Stimulated activated CD4-positive, alpha-beta T cell treated with anti-CD3 and anti-CD28 coated beads, Interleukin-12 subunit alpha, Interleukin-12 subunit beta, amount 100 ng/mL, for 4 hours (primary cell): ENCODE results near the gene CACNA2D1.

ENCODE experiments used
- DNase-seq: peaks from one replicate; pipeline ENCODE4 v3.0.0-alpha.2; 2020

Gene CACNA2D1

DNA sequence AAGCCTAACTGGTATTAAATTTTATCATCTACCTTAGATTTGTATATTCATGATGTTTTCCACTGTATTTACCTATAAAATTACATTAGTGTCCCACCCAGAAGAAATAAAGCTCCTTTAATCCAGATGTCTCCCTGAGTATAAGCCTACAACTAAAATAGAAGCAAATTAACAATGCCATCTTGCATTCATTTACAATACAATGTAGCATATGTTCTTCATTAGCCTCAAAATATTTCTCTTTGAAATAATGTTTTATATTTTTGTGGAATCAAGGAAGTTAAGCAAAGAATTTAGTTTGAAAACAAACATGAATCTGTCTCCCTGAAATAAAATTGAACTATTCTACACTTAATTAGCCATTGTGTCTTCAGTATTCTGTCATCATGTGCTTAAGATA lies 112.3 kb downstream of the CACNA2D1 start:
- DNase-seq, result no peak

DNA sequence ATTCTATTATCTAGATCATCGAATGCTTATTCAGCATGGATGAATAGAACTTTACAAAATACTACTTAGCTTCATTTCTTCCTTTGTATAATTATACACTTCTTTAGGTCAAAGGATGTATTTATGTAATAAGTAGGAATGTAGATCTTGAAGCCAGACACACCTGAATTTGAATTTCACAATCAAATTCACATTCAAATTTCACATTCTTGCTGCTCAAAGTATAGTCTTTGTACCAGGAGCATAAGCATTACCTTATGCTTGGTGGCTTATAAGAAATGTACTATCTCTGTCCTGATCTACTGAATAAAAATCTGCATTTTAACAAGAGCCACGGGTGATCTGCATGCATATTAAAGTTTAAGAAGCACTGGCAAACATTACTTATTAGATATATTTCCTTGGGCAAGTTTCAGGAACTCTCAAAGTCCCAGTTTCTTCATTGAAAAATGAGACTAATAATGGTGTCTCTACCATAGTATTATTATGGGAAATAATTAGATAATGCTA lies 112.8 kb downstream of the CACNA2D1 start:
- DNase-seq, result no peak

DNA sequence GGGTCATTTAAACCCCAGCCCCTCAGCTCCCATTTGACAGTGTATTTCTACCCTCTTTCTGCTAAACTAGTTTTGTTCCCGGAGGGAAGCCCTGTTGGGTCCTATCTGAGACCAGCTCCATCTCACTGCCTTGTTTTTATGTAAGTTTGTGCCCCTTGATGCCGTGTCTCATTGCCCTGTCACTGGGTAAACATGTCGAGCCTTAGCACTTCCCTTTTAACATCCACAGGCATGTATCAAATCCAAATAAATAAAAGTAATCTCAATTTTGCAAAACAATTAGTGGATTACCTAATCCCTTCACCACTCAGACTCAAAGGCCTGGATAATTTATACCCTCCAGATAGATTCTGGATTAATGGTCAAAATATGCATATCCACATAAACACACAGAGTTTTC lies 115.7 kb downstream of the CACNA2D1 start:
- DNase-seq, result no peak

DNA sequence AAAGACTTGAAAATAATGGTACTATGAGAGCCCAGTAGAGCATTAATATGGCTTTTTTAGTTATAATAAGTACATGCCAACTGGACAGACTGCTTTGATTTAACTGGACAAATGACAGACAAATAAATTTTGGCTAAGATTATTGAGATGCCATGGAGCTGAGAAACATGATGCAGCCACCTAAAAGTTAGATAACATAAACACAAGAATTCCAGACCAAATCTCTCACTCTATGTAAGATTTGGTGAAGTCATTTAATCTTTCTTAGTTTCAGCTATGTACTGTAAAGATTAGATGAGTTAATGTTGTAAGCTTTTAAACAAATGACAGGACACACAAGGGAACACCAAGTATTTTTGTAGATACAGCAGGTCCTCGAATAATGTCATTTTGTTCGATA lies 118.2 kb downstream of the CACNA2D1 start:
- no peak for DNase-seq

DNA sequence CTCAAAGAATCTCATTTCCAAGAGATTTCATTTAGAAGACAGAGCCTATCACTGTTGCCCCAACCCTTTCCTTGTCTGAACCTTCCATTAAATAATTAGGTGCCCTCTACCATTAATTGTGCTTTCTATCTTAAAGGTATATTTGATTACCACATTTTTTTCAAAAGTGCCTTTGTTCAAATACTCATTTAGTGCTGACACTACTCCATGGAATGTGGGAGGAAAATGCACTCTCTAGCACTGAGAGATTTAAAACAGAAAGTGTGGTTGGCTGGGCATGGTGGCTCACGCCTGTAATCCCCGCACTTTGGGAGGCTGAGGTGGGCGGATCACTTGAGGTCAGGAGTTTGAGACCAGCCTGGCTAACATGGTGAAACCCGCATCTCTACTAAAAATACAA lies 119.8 kb downstream of the CACNA2D1 start:
- no peak for DNase-seq

DNA sequence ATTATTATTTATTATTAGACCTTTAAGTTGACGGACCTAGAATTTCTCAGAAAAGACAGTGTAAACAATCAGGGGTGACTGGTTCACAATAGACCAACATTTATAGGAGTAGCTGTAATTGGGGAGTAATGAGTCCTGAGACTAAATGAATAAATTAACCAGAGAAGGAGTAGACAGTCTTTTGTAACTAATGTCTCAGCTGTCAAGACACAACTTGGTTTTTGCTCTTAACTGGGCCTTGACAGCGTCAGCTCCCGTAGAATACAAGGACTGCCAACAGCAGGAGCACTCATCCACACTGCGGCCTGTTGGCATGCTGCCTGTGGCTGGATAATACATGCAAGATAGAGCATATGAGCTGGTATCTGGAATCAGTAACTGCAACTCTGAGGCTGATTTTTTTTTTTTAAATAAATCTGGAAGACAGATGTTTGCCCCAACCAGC lies 123.9 kb downstream of the CACNA2D1 start:
- DNase-seq, result no peak

DNA sequence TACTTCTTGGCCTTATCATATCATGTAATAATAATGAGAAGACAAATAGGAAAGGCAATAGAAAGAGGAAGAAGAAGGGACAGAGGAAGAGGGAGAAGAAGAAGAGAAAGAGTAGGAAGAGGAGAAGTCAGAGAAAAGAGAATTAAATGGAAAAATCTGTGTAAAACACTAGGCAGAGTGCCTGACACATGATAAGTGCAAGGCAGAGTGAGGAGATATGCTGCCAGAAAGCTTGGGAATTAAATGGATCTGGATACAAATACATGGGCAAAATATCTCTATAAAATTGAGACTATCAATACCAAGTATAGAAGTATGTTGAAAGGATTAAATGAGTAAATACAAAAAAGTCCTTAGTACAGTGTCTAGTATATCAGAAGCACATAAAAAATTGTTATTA lies 124.8 kb downstream of the CACNA2D1 start:
- no peak for DNase-seq

DNA sequence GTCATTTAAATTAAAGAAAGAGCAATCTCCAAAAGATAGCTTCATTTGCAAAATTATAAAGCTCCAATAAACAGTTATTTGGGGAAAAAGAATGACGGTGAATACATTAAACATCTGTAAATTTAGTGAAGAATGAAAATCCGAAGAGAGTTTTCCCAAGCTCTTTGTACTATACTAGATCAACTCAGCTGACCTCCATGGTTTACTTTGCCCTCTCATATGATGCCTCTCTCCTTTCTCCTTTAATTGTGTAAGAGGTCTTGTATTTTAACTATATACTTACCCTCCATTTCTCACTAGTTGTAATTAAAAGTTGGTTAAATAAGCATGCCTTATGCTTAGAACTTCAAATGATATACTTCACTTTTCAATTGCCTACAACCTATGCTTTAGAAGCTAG lies 125.8 kb downstream of the CACNA2D1 start:
- DNase-seq, result no peak

DNA sequence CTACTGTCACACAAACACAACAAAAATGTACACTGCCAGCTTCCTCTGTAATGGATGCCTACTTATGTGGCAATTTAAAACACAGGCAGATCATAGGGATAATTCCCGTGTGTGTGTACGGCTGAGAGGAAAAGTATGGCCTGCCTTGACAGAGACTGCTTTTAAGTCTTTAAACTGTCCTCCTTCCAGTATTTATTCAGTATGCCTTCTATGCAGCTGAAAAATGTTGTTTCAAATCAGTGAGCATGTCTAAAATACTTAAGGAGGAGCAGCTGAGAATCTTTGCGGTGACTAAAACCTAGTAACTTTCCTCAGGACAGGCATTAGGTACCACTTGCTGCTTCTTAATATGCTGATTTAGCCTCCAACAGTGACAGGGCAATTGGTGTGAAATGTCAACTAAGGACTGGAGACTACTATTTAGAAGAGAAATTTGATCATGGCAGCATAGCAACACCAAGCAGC lies 126.3 kb downstream of the CACNA2D1 start:
- no peak for DNase-seq

DNA sequence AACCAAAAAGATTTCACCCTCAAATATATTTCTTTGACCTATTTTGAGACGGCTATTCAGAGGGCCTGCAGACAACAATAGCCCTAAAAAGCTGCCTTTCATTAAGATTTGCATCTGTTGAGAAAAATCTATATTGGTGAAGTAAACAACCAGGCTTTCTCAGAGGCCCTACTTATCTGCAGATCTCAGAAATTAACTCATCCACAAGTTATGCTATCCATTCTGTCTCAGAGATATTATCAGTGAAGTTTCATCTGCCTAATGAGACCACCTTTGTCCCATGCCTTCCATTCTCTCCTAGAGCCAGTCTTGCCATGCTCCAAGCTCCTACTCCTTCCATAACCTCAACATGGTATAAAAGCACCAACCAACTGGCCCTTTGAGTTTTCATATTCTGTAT lies 130.3 kb downstream of the CACNA2D1 start:
- no peak for DNase-seq

DNA sequence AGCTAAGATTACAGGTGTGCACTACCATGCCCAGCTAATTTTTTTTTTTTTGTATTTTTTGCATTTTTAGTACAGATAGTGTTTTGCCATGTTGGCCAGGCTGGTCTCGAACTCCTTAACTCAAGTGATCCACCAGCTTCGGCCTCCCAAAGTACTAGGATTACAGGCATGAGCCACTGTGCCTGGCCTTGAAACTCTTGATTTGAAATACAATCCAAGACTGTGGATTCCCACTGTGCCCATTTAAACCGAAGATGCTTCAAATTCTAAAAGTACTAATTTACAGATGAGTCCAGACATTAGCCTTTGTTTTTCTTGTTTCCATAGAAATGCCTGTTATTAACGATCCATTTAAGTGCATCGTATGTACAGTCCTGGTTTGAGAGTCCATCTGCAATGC lies 130.9 kb downstream of the CACNA2D1 start:
- no peak for DNase-seq

DNA sequence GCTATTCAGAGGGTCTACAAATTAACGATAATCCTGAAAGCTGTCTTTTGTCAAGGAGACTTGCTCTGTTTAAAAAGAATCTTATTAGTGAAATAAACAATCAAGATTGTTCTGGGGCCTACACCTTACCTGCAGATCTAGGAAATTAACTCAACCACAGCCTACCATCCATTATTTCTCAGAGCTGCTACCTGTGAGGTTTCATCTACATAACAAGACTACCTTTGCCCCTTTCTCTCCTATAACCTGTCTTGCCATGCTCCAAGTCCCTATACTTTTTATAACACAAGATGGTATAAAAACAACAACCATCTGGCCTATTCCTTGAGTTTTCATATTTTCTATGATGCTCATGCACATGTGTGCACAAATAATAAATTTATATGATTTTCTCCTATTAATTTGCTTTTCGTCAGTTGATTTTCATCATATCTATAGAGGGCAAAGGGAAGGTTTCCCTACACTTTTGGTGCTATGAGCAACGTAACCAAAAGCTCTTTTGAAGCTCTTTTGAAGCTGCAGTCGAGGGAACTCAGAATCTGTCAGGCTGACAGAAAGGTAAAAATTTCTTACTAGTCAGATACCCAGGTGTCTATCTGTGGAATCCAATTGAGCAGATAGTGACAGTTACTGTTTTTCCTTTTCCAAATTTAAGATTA lies 138.1 kb downstream of the CACNA2D1 start:
- no peak for DNase-seq

DNA sequence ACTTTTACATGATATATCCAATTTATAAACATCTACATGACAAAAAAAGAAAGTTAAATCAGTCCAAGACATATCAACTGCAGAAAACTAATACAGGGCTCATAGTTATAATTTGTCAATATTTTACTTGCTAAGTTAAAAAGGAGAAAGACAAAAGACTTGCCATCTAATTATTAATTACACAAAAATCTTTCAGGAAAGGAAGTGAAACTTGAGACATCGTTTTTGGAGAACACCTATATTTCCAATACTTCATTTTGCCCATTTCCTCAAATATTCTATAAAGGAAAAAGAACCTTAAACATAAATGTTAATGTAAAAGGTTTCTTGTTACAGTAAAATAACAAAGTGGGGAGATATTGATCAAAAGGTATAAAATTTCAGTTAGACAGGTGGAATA lies 148.7 kb downstream of the CACNA2D1 start:
- DNase-seq, result no peak

DNA sequence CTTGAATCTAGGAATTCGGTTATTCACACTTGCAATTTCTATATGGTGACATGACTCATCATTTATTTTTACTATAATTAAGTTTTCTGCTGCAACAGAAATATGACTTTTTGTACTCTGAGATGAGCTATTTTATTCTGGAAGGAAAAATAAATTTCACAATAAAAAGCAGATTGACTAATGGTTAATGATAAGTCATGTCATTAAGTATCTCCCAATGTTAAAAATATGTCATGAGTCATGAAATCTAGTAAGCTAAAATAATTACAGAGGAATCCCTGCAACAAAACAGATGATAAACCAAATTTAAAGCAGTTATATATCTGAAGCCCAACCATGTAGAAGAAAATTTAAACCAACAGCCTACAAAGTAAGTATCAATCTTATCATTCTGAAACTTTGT lies 149.2 kb downstream of the CACNA2D1 start:
- no peak for DNase-seq

DNA sequence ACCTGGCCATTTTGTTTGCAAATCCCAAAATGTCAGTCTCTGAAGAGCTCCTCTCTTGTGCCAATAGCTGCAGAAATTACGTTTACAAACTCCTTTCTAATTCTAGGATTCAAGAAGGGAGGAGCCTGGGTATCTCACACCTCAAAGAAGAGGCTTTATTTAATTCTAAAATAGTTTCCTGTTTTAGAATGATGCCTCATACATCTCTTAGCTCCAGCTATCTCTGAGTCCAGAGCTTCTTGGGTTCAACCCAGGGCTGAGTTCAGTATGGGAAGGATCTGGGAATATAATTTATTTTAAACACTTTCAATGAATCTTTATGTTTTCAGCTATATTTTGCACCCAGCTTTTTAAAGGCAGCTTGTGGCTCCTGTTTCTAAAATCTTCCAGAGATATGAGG lies 150.1 kb downstream of the CACNA2D1 start:
- DNase-seq, result no peak

DNA sequence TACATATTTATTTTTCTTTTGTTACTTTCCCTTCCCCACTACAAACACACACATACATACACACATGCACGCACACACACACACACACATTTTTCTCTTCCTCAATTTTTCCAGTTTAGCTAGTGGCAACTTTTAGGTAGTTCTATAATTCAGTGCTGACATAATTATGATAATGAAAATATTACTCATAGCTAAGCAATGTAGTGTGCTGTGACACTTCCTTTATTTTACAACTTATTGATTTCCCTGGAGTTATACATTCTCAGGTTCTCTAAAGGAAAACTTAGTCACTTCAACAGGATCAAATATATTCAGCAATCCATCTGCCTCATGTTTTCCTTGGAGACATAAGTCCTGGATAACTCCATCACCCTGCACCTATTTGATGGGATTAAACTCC lies 151.6 kb downstream of the CACNA2D1 start:
- DNase-seq, result no peak

DNA sequence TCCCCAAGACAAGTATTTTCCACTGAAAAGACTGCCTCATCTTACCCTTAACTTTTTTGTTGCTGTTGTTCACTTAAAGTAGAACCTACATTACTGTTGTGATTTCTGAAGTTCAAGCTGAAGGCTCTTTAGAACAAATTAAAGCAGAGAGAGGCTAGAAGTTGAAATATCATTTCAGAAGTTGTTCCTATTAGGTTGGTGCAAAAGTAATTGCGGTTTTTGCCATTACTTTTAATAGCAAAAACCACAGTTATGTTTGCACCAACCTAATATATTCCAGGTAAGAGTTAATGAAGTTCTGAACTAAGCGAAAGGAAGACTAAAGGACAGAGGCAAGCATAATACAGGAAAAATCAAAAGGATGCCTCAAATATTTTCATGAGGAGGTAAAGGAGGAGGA lies 153.7 kb downstream of the CACNA2D1 start:
- DNase-seq, result no peak

DNA sequence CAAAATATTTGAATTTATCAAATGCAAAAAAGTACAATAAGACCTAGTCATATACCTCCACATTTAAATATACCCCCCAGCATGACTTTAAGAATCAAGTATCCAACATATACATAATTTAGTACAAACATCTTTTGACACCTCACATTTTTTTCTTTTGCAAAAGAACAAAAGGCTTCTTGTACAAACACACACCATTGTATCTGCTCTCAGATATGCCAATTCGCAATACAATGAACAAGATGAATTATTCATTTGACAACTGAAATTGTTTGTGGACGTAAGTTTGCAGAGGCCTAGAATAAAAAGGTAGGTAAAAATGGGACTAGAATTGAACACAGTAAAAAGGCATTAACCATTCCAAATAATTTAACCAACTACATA lies 154.4 kb downstream of the CACNA2D1 start:
- DNase-seq, result no peak

DNA sequence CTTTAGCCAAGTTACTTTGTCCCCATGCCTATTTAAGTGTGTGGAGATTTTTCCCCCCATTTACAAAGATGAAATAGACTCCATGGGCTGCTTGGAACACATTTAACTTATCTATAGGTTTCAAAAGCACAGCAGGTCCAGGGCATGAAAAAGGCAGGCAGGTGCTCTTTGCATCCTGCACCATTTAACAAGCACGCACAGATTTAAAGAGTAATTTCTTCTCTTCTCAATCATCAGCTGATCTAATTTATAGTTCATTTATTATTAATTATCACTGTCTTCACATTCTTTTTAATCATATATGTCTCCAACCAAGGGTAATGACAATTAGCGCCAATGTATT lies 156.8 kb downstream of the CACNA2D1 start:
- DNase-seq, result no peak

DNA sequence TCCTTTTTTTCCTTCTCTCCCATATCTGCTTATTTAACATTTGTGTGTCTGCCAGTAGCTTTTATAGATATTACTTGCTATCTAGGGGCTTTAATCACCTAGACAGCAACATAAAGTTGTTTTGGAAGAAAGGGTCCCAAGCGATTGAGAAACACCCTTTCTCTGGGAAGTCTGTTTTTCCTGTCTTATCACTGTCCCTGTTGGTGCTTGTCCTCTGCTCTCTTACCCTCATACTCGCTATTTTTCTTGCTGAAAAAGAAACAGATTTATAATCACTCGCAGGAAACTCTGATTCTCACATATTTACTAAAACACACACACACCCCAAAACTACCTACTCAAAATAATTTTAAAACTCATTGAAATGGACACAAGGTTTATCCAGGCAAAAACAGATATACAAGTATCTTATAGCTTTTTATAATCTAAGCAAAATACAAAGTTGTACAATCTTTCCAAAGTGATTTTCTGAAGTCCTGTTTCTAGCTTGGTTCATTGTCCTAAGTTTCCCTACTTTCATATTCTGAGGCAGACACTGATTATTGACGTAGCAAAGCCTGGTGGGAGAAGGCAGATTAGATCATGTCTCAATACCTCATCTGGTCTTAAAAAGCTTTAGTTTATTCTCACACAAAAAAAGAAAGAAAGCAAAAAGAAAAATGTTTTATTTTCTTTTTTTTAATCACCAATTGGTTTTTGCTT lies 157.3 kb downstream of the CACNA2D1 start:
- no peak for DNase-seq

DNA sequence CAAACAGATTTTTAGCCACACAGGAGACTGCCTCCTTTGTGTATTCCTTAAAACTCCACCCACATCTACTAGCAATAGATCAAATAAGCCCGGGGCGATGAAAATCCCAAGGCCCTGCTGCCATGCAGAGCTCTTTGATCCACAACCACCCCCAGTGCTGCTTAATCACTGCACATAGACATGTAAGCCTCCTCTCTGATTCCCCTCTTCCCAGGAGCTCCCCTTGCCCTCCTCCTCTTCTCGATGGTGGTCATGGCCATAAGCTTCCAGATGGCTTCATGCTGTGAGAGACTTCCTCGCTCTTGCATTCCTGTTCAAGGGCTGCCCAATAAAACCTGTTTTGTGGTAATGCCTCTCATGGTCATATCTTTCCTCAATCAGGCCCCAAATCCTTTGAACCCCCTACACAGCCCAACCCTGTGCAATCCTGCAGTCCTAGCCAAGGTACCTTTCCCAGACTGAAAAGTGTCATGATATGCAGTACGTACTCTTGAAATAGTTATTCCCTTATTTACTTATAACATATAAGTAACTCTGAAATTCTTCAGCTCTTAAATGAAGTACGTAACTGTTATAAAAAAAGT lies 158.5 kb downstream of the CACNA2D1 start:
- DNase-seq, result no peak

DNA sequence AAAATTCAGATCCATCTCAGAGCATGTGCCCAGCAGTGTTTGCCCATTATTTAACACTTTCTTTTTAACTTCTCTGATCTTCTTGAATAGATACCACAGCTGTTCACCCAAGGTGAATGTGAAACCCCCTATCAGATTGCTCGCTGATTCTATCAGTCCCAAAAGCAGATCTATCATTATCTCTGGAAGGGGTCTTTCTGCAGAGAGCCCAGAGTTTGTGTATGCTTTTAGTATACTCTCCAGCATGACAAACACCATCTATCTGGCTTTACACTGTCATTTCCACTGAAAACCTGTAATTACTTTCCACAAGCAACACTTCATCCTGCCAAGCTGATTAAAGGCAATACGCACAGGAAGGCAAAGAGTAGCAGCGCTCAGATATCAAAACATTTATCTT lies 168.2 kb downstream of the CACNA2D1 start:
- DNase-seq, result no peak

DNA sequence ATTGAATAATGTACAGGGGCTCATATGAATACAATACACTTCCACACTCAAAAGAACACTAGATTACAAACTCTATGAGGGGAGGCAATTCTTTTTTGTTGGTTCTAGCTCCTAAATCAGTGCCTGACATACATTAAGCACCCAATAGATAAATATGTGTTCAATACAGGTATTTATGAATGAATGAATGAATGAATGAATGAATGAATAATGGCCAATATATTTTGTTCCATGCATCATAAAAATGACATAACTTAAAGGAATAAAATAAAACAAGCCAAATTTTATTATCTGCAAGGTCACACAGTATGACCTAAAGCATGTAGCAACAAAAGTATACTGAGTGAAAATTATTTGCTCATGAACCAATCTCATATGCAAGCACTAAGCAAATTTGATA lies 168.9 kb downstream of the CACNA2D1 start:
- no peak for DNase-seq

DNA sequence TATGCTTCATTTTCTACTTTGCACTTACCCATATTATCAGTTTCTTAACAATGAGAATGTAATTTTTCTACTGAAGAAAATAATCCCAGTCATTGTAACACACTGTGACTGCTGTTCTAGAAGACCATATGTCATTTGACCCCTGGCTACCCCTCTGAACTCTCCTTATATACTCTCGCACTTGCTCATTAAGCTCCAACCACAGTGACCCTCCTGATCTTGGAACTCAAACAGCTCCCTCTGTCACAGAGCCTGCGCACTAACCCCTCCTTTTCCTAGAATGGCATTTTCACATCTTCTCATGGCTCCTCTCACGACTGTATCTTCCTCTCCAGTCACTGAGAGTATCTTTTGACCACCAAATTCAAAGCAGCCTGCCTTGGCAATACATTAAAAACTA lies 169.7 kb downstream of the CACNA2D1 start:
- no peak for DNase-seq
